AG09319 (cell line): ENCODE measurements around the gene CLINT1.

Experiments used
- DNase-seq: peaks from one replicate; pipeline ENCODE4 v3.0.0-alpha.2; 2010; ENCODE audit warnings: low read depth; ENCODE audit errors: extremely low read depth
- CTCF ChIP-seq: IDR thresholded peaks from 2 replicates; pipeline ENCODE4 v1.5.1; 2011; ENCODE audit warnings: low read depth, mild to moderate bottlenecking, inconsistent platforms, low read length, moderate library complexity

CLINT1 gene

GRCh38 chr5:157744051-157745011, 114.6 kb downstream of the CLINT1 start:
- TF ChIP-seq CTCF, result no peak
- DNase-seq, result no peak

DNA sequence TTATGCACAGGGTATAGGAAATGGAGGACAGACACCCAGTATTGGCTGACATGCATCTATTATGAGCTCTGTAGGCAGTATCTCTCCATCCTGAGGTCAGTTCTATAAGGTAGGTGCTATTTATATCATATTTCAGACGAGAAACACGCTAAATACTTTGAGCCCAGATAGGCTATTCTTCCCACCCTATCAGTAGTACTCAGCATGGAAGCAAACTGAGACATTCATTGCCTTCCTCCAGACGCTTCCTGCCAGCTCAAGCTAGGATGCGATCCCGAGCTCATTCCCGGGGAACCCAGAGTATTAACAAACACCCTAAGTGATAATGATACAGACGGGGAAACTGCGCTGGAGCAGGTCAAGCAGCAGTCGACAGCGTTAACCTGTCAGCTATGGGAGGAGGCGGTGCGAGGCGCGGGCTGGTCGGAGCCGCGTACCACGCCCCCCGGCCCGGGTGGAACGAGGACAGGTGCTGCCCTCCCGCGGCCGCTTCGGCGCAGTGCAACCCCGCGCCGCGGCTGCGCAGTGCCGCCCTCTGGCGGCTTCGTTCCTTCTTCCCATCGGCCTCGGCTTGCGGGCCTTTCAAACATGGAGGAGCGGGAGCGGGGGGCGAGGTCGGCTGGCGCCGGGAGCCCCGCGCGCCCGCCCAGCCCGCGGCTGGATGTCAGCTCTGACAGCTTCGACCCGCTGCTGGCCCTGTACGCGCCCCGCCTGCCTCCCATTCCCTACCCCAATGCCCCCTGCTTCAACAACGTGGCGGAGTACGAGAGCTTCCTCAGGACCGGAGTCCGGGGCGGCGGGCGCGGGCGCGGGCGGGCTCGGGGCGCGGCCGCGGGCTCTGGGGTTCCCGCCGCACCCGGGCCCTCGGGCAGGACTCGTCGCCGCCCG, 115.5 kb downstream of the CLINT1 start, which contains the start of gene LSM11:
Gene LSM11, plus strand, starts transcription at position 550 of the 888 bp plus-strand sequence. Its CDS starts 39 bp downstream, at position 589.
- peak; percentile 81 for TF ChIP-seq CTCF
- DNase-seq, result no peak

- no peak for TF ChIP-seq CTCF
- DNase-seq, result no peak
These were observed 117.8 kb downstream of the CLINT1 start for GRCh38 chr5:157741131-157741530.

- peak; percentile 31 for TF ChIP-seq CTCF
- DNase-seq, result no peak
These were observed 118.7 kb downstream of the CLINT1 start for GRCh38 chr5:157740229-157740610.

DNA sequence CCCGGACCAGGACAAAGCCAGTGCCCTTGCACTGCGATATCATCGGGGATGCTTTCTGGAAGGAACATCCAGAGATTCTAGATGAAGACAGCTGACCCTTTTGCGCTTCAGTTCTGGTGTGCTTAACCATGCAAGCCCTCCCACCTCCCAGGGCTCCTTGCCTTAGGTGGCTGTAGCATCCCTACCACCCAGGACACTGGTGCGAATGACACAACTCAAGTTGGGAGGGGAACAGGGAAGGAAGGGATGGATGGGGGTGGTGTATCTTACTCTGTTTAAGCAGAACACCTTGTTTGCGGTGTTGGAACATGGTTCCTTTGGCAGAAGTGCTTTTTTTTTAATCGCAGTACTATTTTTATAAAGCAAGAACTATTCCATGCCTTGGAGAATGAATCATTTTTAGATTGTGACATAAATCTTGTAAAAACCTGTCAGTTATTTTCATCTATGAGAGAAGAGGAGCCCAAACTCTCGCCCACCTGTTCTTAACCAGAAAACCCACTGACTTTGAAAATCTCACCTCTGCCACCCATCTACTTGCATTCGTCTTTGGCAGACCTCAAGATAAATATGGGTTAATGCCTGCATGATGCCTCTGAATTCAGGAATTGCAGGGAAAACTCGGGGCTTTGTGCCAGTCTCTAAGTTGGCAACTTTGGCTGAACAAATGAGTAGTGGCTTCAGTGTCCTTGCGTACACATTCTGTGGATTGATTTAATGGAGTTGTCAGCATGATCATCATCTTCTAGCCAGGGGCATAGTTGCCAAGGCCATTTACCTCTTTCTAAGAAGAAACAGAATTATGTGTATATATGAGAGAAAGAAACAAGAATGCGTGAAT, 119.3 kb downstream of the CLINT1 start:
- TF ChIP-seq CTCF, result no peak
- no peak for DNase-seq

- DNase-seq, result no peak
- no peak for TF ChIP-seq CTCF
These were observed 123.0 kb downstream of the CLINT1 start for GRCh38 chr5:157735991-157736390.
